Measurements from ENCODE around the gene RAPGEF6. TPM values are rescaled to one million over a fixed set of nuclear protein-coding genes. Genes with fewer than 3 reads are reported as not detected.

The RAPGEF6 gene
- polyA plus RNA-seq, 1 experiment, result 13.1 TPM

DNA sequence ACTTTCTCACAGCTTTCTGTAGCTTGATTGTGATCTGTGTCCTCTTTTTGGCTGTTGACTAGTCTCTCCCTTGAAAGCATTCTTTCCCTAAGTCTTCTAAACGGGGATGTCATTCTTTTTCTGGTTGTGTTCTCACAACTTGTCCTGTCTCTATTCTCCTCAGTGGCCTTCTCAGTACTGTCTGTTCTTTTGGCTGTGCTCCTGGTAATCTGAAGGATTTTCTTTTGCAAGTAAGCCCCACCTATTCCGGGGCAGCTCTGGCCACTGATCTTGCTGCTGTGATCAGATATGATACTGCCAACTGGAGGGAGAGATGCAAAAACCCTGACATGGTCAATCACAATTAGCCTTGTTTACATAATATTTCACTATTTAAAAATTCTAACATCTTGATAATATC is 198.9 kb downstream of the RAPGEF6 start:
- DNase-seq (ENCODE audit: low read depth, low spot score), result no peak
- TF ChIP-seq, protein P1, sequence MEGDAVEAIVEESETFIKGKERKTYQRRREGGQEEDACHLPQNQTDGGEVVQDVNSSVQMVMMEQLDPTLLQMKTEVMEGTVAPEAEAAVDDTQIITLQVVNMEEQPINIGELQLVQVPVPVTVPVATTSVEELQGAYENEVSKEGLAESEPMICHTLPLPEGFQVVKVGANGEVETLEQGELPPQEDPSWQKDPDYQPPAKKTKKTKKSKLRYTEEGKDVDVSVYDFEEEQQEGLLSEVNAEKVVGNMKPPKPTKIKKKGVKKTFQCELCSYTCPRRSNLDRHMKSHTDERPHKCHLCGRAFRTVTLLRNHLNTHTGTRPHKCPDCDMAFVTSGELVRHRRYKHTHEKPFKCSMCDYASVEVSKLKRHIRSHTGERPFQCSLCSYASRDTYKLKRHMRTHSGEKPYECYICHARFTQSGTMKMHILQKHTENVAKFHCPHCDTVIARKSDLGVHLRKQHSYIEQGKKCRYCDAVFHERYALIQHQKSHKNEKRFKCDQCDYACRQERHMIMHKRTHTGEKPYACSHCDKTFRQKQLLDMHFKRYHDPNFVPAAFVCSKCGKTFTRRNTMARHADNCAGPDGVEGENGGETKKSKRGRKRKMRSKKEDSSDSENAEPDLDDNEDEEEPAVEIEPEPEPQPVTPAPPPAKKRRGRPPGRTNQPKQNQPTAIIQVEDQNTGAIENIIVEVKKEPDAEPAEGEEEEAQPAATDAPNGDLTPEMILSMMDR (IDR thresholded peaks at IDR 0.05; ENCODE audit: low read depth, low read length), result no peak
- no peaks in the 10 kb centered on the region for H3K9me3 ChIP-seq (ENCODE audit: control insufficient read depth, insufficient read depth, low read length)
- ChIA-PET POLR2A (no interaction called here), CTCF (interaction anchor here (1.2 to 1.9 kb wide), 3 partner anchors 13 to 570 kb away, joined by 3 to 14 read pairs (median 5); no protein-coding TSS in a partner anchor)
- no peak overlapping the region for H3K27ac ChIP-seq (ENCODE audit: low read depth, low read length)
- no peaks in the 10 kb centered on the region for H3K27me3 ChIP-seq (ENCODE audit: control insufficient read depth, insufficient read depth, low read length)
- no peak overlapping the region for H3K4me3 ChIP-seq (ENCODE audit: low read depth, low read length)

DNA sequence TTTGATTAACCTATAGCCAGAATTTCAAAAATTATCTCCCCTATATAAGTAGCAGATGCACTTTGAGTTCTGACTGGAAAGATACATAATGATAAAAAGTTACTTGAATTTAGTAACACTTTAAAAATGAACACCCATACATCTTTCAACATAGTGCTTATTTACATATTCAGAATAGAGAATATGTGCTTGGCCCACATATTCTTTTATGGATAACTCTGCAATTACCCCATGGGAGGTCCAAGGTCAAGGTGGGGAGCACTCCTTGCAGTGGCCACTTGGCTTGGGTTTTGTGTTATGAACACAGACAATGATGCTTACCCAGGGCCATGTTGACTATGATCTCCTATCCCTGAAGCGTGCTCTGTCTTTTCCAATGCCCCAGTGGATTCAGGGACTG is 201.9 kb downstream of the RAPGEF6 start:
- Histone ChIP-seq H3K27ac (ENCODE audit: low read depth, low read length) (no peak overlapping the region), H3K27me3 (ENCODE audit: control insufficient read depth, insufficient read depth, low read length) (no peaks in the 10 kb centered on the region), H3K4me3 (ENCODE audit: low read depth, low read length) (no peak overlapping the region), H3K9me3 (ENCODE audit: control insufficient read depth, insufficient read depth, low read length) (no peaks in the 10 kb centered on the region)
- ChIA-PET POLR2A (no interaction called here), CTCF (no interaction called here)
- no peak for DNase-seq (ENCODE audit: low read depth, low spot score)
- TF ChIP-seq, protein P1 (IDR thresholded peaks at IDR 0.05; ENCODE audit: low read depth, low read length), result no peak

DNA sequence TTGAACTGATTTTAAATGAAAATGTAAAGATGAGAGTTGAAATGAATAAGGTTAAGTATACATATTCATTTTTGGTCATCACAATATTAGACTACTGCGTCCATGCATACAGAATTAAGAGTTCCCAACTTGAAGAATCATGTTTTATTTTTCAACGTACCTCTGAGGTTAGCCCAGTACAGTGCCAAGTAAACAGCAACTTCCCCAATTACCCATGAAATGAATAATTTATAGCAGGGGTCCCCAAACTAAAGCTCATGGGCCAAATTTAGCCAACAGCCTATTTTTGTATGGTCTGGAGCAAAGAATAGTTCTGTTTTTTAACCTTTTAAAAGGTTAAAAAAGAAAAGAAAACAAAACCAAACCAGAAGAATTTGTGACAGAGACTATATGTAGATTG is 203.2 kb downstream of the RAPGEF6 start:
- H3K27me3 ChIP-seq (ENCODE audit: control insufficient read depth, insufficient read depth, low read length), result no peaks in the 10 kb centered on the region
- TF ChIP-seq, protein P1 (IDR thresholded peaks at IDR 0.05; ENCODE audit: low read depth, low read length), result no peak
- CTCF ChIA-PET, result no interaction called here

DNA sequence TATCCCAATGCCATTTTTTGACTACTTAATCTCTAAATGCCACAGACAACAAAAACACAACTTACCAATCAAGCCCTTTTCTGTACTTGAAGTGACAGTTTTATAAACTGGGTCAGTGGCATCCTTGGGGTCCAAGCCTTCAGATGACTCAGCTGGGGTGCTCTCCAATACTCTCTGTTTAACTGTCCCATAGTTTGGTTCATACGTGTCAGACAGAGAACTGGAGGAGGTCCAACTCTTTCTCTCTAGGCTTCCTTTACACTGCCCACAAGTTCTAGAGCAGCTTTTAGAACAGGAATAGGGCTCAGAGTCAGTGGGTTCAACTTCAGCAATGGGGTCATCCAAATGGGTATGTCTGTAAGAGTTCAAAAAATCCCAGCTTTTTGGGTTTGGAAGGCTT is 204.2 kb downstream of the RAPGEF6 start:
- TF ChIP-seq, protein P1 (IDR thresholded peaks at IDR 0.05; ENCODE audit: low read depth, low read length), result no peak
- ChIA-PET CTCF (interaction anchor here (0.8 to 1.1 kb wide), 2 partner anchors 12 to 61 kb away, joined by 3 read pairs; no protein-coding TSS in a partner anchor), POLR2A (no interaction called here)
- Histone ChIP-seq H3K27me3 (ENCODE audit: control insufficient read depth, insufficient read depth, low read length) (no peaks in the 10 kb centered on the region), H3K4me3 (ENCODE audit: low read depth, low read length) (no peak overlapping the region), H3K27ac (ENCODE audit: low read depth, low read length) (no peak overlapping the region), H3K9me3 (ENCODE audit: control insufficient read depth, insufficient read depth, low read length) (no peaks in the 10 kb centered on the region)
- no peak for DNase-seq (ENCODE audit: low read depth, low spot score)

More for the DNA sequence above, 203.2 kb downstream of the RAPGEF6 start:
- no peak overlapping the region for H3K27ac ChIP-seq (ENCODE audit: low read depth, low read length)
- H3K4me3 ChIP-seq (ENCODE audit: low read depth, low read length), result no peak overlapping the region
- no peak for DNase-seq (ENCODE audit: low read depth, low spot score)
- POLR2A ChIA-PET, result no interaction called here
- no peaks in the 10 kb centered on the region for H3K9me3 ChIP-seq (ENCODE audit: control insufficient read depth, insufficient read depth, low read length)

DNA sequence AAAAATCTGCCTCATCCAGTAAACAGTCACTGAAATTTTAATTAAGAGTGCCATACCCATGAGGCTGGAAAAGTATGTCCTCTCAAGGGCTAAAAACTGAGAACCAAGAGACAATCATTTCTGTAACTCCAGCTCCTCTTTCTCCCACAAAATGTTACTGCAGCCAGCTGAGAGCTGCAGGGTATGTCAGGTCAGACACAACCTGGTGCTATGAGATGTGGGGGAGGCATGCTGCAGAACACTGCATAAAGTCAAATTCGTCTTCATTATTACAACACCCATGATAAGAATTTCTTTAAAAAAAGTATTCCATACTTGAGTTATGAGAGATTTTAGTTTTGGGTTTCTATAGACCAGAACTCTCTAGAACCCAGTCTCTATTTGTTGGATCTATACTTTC is 209.0 kb downstream of the RAPGEF6 start:
- Histone ChIP-seq H3K4me3 (ENCODE audit: low read depth, low read length) (no peak overlapping the region), H3K27me3 (ENCODE audit: control insufficient read depth, insufficient read depth, low read length) (no peaks in the 10 kb centered on the region), H3K9me3 (ENCODE audit: control insufficient read depth, insufficient read depth, low read length) (no peaks in the 10 kb centered on the region), H3K27ac (ENCODE audit: low read depth, low read length) (no peak overlapping the region)
- ChIA-PET CTCF (interaction anchor here (1.3 kb wide), 1 partner anchor 637 kb away, joined by 4 read pairs; no protein-coding TSS in a partner anchor), POLR2A (no interaction called here)
- TF ChIP-seq, protein P1 (IDR thresholded peaks at IDR 0.05; ENCODE audit: low read depth, low read length), result no peak
- no peak for DNase-seq (ENCODE audit: low read depth, low spot score)
